Measurements from ENCODE around the gene LRMDA. TPM values are rescaled to one million over a fixed set of nuclear protein-coding genes. Genes with fewer than 3 reads are reported as not detected.

LRMDA gene
- total and polyA plus RNA-seq, 2 donors (not counting 3 experiments of a cell fraction or from before 2014, with no cell fraction given): 9.7 to 18.0 TPM

DNA sequence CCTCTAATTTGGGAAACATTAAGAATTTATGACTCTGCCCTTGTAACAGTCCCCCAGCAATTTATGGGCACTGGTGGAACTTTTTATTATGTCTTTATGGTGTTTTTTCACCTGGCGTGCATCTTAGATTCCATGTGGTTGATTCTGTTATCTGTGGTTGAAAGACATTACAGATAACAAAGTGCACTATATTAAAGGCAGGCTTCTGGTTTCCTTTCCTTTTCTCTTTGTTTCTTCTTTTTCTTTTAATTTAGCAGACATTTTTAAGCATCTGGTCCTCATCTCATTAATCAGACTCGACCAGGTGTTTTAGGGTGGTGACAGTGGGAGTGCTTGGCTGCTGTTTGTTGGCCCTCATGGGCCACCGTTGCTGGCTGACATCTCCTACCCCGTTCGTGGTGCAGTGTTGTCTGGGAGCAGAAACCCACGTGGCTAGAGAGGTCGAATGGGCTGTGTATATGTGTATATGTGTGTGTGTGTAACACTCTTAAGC, 77.4 kb downstream of the LRMDA start:
- no peak overlapping the region for H3K9ac ChIP-seq (replicated peaks; ENCODE audit: extremely low read depth, insufficient read depth, low read length)
- intact Hi-C loops (cut with micrococcal nuclease): no loop called here
- peaks cover 0 to 2% of the 10 kb centered on the region in 2 experiments for H3K27me3 ChIP-seq (ENCODE audit: control insufficient read depth in 2 of 2, insufficient read depth in 2 of 2, low read length in 2 of 2)
- H3K9me1 ChIP-seq (replicated peaks; ENCODE audit: control insufficient read depth, extremely low read depth, insufficient read depth, low read length): no peaks in the 10 kb centered on the region
- ChIA-PET POLR2A (no interaction called here), CTCF (no interaction called here)
- H3K4me1 ChIP-seq (ENCODE audit: control insufficient read depth, extremely low read depth, insufficient read depth, low read length): no peaks in the 10 kb centered on the region
- no peak overlapping the region for H2AFZ ChIP-seq (ENCODE audit: low read depth, low read length)
- dilution Hi-C loops (cut with MboI; ENCODE audit: extremely low pct_ligation_motif_present, low sequenced_read_pairs): no loop called here
- H3K27ac ChIP-seq (ENCODE audit: insufficient read depth, low read depth, low read length): no peak overlapping the region
- FAIRE-seq (no peak), DNase-seq (ENCODE audit: low read depth, low spot score) (no peak)
- no peaks in the 10 kb centered on the region for H3K79me2 ChIP-seq (ENCODE audit: control insufficient read depth, insufficient read depth, low read length)
- TF ChIP-seq, protein P1, sequence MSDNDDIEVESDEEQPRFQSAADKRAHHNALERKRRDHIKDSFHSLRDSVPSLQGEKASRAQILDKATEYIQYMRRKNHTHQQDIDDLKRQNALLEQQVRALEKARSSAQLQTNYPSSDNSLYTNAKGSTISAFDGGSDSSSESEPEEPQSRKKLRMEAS (IDR thresholded peaks at IDR 0.05; ENCODE audit: insufficient read depth, insufficient read length): no peak
- TF ChIP-seq, protein P2, sequence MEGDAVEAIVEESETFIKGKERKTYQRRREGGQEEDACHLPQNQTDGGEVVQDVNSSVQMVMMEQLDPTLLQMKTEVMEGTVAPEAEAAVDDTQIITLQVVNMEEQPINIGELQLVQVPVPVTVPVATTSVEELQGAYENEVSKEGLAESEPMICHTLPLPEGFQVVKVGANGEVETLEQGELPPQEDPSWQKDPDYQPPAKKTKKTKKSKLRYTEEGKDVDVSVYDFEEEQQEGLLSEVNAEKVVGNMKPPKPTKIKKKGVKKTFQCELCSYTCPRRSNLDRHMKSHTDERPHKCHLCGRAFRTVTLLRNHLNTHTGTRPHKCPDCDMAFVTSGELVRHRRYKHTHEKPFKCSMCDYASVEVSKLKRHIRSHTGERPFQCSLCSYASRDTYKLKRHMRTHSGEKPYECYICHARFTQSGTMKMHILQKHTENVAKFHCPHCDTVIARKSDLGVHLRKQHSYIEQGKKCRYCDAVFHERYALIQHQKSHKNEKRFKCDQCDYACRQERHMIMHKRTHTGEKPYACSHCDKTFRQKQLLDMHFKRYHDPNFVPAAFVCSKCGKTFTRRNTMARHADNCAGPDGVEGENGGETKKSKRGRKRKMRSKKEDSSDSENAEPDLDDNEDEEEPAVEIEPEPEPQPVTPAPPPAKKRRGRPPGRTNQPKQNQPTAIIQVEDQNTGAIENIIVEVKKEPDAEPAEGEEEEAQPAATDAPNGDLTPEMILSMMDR (IDR thresholded peaks at IDR 0.05; ENCODE audit: extremely low read depth in 1 of 2, insufficient read depth in 1 of 2, low read depth in 1 of 2, low read length in 2 of 2): no peak
- no peak for TF ChIP-seq POLR2AphosphoS5 (IDR thresholded peaks at IDR 0.05; ENCODE audit: insufficient read depth, low read depth, low read length)
- no peak for TF ChIP-seq MYC (IDR thresholded peaks at IDR 0.05; ENCODE audit: low read depth, low read length)
- H3K36me3 ChIP-seq (ENCODE audit: control insufficient read depth in 2 of 2, extremely low read depth in 1 of 2, insufficient read depth in 2 of 2, low read length in 2 of 2): no peaks in the 10 kb centered on the region
- H3K4me2 ChIP-seq (ENCODE audit: insufficient read depth, low read length): no peak overlapping the region
- no peaks in the 10 kb centered on the region for H3K9me3 ChIP-seq (replicated peaks; ENCODE audit: control insufficient read depth, insufficient read depth, low read length)
- BruUV-seq (replicated peaks): no TSS peak
- H4K20me1 ChIP-seq (replicated peaks; ENCODE audit: control insufficient read depth, extremely low read depth, insufficient read depth, low read length): no peaks in the 10 kb centered on the region
- H3K4me3 ChIP-seq (replicated peaks in 1 of 3; ENCODE audit: insufficient read depth in 1 of 3, low read depth in 1 of 3, low read length in 3 of 3): no peak overlapping the region

DNA sequence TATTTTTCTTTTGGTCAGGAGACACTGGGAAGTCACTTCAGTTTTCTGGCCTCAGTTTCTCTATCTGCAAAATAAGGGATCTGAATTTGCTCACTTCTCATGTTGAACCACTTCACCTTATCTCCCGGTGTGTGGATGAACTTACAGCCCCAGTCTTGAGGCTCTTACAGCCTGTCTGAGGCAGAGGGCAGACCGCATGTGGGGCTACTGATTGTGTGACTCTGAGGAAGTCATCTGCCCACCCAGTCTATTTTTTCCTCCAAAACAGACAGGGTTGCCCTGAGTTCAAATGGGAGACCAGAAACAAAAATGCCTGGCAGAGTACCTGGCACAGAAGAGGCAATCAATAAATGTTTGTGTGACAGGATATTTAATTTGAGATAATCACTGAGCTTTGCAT, 78.3 kb downstream of the LRMDA start:
- Histone ChIP-seq H3K9ac (replicated peaks; ENCODE audit: extremely low read depth, insufficient read depth, low read length) (no peak overlapping the region), H3K4me3 (replicated peaks in 1 of 3; ENCODE audit: insufficient read depth in 1 of 3, low read depth in 1 of 3, low read length in 3 of 3) (no peak overlapping the region), H2AFZ (ENCODE audit: low read depth, low read length) (no peak overlapping the region), H3K27me3 (ENCODE audit: control insufficient read depth in 2 of 2, insufficient read depth in 2 of 2, low read length in 2 of 2) (peaks cover 0 to 2% of the 10 kb centered on the region in 2 experiments), H3K79me2 (ENCODE audit: control insufficient read depth, insufficient read depth, low read length) (no peaks in the 10 kb centered on the region), H3K4me2 (ENCODE audit: insufficient read depth, low read length) (no peak overlapping the region), H4K20me1 (replicated peaks; ENCODE audit: control insufficient read depth, extremely low read depth, insufficient read depth, low read length) (no peaks in the 10 kb centered on the region), H3K9me1 (replicated peaks; ENCODE audit: control insufficient read depth, extremely low read depth, insufficient read depth, low read length) (no peaks in the 10 kb centered on the region), H3K4me1 (ENCODE audit: control insufficient read depth, extremely low read depth, insufficient read depth, low read length) (no peaks in the 10 kb centered on the region), H3K9me3 (replicated peaks; ENCODE audit: control insufficient read depth, insufficient read depth, low read length) (no peaks in the 10 kb centered on the region), H3K36me3 (ENCODE audit: control insufficient read depth in 2 of 2, extremely low read depth in 1 of 2, insufficient read depth in 2 of 2, low read length in 2 of 2) (no peaks in the 10 kb centered on the region), H3K27ac (ENCODE audit: insufficient read depth, low read depth, low read length) (no peak overlapping the region)
- POLR2A ChIA-PET: no interaction called here
- CTCF ChIA-PET: no interaction called here
- DNase-seq (ENCODE audit: low read depth, low spot score) (no peak), FAIRE-seq (no peak)
- dilution Hi-C loops (cut with MboI; ENCODE audit: extremely low pct_ligation_motif_present, low sequenced_read_pairs) (no loop called here), intact Hi-C loops (cut with micrococcal nuclease) (no loop called here)
- no TSS peak for BruUV-seq (replicated peaks)
- no peak for TF ChIP-seq POLR2AphosphoS5 (IDR thresholded peaks at IDR 0.05; ENCODE audit: insufficient read depth, low read depth, low read length)
- no peak for TF ChIP-seq MYC (IDR thresholded peaks at IDR 0.05; ENCODE audit: low read depth, low read length)
- no peak for TF ChIP-seq POLR2A (IDR thresholded peaks at IDR 0.05; ENCODE audit: low read depth, low read length)
- no peak for TF ChIP-seq GATA2 (IDR thresholded peaks at IDR 0.05; ENCODE audit: insufficient read depth, insufficient read length, low read depth, low read length)
- TF ChIP-seq, protein P2 (IDR thresholded peaks at IDR 0.05; ENCODE audit: extremely low read depth in 1 of 2, insufficient read depth in 1 of 2, low read depth in 1 of 2, low read length in 2 of 2): no peak
- TF ChIP-seq, protein P1 (IDR thresholded peaks at IDR 0.05; ENCODE audit: insufficient read depth, insufficient read length): no peak
- TF ChIP-seq EZH2 (IDR thresholded peaks at IDR 0.05; ENCODE audit: borderline replicate concordance, low read depth, low read length, severe bottlenecking): no peak
- no peak for TF ChIP-seq FOS (IDR thresholded peaks at IDR 0.05; ENCODE audit: borderline replicate concordance, insufficient read depth, low read length)
- no peak for TF ChIP-seq JUN (IDR thresholded peaks at IDR 0.05; ENCODE audit: borderline replicate concordance, insufficient read depth, insufficient read length, low read depth)
